ENCODE data around the gene STX10. TPM values are rescaled to one million over a fixed set of nuclear protein-coding genes. Genes with fewer than 3 reads are reported as not detected.

STX10 gene
- total and polyA plus RNA-seq, 8 donors: 63.6 to 94.8 (median 72.5) TPM

DNA sequence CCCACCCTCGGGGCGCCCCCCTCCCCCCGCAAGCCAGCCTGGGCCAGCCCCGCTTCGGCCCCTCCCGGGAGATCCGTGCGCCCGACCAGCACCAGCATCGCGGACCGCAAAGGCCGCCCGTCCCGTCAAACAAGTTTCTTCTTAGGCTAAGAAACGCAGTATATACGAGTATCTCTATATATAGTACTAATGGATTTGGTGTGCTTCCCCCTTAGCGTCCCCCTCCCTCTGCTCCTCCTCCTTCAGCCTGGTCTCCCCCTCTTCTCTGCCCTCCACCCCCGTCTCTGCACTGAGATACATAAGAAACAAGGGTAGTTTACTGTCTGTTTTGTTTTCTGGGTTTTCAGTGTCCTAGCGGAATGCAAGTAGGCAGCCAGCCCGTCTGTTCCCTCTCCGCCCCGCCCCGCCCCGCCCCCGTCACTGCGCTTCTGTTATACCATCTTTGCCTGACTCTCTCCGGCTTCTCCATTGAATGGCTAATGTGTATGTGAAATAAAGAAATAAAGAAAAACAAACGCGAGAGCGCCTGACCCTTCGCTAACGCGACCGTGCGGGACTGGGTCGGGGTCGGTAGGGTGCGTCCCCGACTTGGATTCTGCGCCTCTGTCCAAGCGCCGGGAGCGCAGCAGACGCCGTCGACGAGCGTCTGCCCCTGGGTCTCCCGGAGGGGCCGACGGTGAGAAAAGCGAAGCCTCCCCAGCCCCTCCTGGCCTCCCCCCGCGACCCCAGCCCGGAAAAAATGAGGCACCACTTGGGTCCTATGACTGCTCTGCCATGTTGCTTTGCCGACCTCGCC is 51.7 kb downstream of the STX10 start:
- H3K9me3 ChIP-seq: no peaks in the 10 kb centered on the region
- peaks cover 0 to 23% of the 10 kb centered on the region in 2 donors for H3K36me3 ChIP-seq
- intact Hi-C loops (cut with DNase I): loop anchor here in 1 of 2 donors (10.0 kb wide), 1 partner anchor 114 kb away; no protein-coding TSS in a partner anchor
- TF ChIP-seq, protein P1, sequence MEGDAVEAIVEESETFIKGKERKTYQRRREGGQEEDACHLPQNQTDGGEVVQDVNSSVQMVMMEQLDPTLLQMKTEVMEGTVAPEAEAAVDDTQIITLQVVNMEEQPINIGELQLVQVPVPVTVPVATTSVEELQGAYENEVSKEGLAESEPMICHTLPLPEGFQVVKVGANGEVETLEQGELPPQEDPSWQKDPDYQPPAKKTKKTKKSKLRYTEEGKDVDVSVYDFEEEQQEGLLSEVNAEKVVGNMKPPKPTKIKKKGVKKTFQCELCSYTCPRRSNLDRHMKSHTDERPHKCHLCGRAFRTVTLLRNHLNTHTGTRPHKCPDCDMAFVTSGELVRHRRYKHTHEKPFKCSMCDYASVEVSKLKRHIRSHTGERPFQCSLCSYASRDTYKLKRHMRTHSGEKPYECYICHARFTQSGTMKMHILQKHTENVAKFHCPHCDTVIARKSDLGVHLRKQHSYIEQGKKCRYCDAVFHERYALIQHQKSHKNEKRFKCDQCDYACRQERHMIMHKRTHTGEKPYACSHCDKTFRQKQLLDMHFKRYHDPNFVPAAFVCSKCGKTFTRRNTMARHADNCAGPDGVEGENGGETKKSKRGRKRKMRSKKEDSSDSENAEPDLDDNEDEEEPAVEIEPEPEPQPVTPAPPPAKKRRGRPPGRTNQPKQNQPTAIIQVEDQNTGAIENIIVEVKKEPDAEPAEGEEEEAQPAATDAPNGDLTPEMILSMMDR (IDR thresholded peaks at IDR 0.05): no peak
- H3K27me3 ChIP-seq: peaks cover 0 to 12% of the 10 kb centered on the region in 2 donors
- H3K4me3 ChIP-seq: peak overlapping the region; percentile 21 to 50
- peak; percentile 8 for ATAC-seq
- peak overlapping the region; percentile 90 to 98 for H3K27ac ChIP-seq
- peaks cover 15 to 83% of the 10 kb centered on the region in 2 donors for H3K4me1 ChIP-seq
- DNase-seq: peak in 1 of 4 donors; percentile 70

DNA sequence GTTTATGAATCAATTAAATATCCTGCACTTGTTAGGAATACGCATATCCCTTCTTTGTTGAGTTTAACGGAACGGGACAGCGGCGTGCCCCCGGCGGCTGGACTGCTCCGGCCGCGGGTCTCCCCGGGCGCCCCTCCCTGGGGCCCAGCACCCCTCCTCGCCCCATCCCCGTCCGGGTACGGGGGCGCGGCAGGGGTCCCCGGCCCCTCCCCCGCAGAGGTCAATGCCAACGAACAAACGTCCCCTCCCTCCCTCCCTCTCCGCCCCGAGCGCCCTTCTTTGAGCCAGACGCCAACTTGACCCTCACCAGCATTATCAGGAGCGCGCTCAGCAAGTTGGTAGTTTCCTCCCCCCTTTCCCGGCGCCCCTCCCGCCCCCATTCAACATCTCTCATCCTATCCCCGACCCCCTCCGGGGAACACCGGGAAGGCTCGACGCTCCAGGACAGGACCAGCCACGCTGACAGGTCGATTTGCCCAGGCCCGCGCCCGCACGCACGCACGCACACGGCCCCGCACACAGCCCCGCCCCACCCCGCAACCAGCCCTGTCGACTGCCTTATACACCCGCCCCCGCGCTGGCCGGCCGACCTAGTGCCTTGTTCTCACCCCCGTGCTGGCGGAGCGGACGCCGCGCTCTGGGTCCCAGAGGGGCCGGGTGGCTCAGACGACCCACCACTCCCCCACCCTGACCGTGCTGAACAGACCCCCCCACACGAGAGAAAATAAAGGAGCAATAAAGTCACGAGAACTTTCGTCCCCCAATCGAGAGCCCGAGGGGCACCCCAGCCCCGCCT is 52.5 kb downstream of the STX10 start:
- ATAC-seq: peak; percentile 3
- H3K4me3 ChIP-seq: peak overlapping the region; percentile 2 to 50
- H3K4me1 ChIP-seq: peaks cover 19 to 82% of the 10 kb centered on the region in 2 donors
- H3K36me3 ChIP-seq: peaks cover 0 to 23% of the 10 kb centered on the region in 2 donors
- TF ChIP-seq, protein P1 (IDR thresholded peaks at IDR 0.05): no peak
- DNase-seq: peak in 1 of 4 donors; percentile 91
- peak overlapping the region; percentile 90 to 98 for H3K27ac ChIP-seq
- H3K27me3 ChIP-seq: peaks cover 0 to 12% of the 10 kb centered on the region in 2 donors
- intact Hi-C loops (cut with DNase I): loop anchor here in 1 of 2 donors (10.0 kb wide), 1 partner anchor 113 kb away; no protein-coding TSS in a partner anchor
- no peaks in the 10 kb centered on the region for H3K9me3 ChIP-seq

DNA sequence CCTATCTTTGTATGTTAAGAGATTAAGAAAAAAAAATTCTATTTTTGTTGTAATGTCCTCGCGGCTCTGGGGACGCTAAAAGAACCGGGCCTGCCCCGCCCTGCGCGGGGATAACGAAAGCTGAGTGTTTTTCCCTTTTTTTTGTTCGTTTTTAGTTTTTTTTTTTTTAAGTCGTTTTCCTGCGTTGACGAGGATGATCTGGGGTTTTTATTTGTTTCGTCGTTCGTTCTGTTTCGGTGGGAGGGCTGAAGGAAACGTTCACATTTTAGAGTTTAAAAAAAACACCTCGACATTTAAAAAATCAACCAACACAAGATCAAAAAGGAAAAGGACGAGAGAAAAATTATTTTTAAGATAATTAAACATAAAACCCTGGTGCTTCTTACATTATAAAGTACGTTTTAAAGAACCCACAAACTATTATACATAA is 53.1 kb downstream of the STX10 start:
- H3K27me3 ChIP-seq: peaks cover 0 to 12% of the 10 kb centered on the region in 2 donors
- no peak for DNase-seq
- no peak for ATAC-seq
- H3K9me3 ChIP-seq: no peaks in the 10 kb centered on the region
- H3K27ac ChIP-seq: peak overlapping the region; percentile 90 to 98
- TF ChIP-seq, protein P1 (IDR thresholded peaks at IDR 0.05): no peak
- intact Hi-C loops (cut with DNase I): loop anchor here in 1 of 2 donors (10.0 kb wide), 1 partner anchor 112 kb away; no protein-coding TSS in a partner anchor
- peaks cover 0 to 23% of the 10 kb centered on the region in 2 donors for H3K36me3 ChIP-seq
- peak overlapping the region in 1 of 2 donors; percentile 50 for H3K4me3 ChIP-seq
- peaks cover 21 to 81% of the 10 kb centered on the region in 2 donors for H3K4me1 ChIP-seq

DNA sequence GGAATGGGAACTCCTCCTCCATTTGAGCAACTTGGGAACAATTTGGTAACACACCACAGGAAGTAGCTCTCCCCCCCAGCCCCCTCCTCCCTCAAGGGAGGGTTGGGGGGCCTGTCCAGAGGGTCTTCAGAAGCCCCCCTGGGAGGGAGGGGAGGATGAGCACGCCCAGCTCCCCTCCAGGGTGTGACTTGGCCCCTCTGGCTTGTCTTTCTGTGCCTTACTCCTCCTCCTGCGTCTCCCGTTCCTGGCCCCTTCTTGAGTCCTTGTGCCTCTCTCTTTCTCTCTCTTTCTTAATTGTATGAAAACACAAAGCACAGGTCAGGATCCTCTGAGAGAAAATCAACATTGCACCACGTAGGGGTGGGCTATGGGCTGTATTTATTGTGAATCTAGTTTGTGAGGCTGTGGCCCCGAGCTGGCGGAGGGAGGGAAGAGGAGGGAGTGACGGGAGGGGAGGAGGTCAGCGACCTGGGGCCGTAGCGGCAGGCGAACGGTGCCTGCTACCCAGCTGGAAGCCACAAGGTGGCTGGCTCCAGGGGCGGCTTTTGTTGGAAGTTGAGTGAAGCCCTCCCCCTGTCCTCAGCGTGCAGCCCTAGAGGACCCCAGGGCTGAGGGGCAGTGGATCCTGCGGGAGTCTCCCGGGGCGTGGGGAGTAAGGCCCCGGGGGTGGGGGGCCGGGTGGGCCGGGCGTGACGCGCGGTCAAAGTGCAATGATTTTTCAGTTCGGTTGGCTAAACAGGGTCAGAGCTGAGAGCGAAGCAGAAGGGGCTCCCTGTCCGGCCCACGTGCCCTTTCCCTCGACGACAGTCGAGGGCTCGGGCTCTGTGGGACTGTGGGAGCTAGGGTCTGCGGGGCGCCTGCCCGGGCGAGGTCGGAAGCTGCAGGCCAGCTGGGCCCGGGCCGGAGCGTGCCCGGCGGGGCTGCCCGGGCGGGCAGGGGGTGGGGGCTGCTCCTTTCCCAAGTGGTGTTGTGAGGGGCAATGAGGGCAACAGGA is 53.9 kb downstream of the STX10 start:
- intact Hi-C loops (cut with DNase I): loop anchor here in 1 of 2 donors (10.0 kb wide), 1 partner anchor 111 kb away; no protein-coding TSS in a partner anchor
- H3K36me3 ChIP-seq: peaks cover 0 to 23% of the 10 kb centered on the region in 2 donors
- H3K9me3 ChIP-seq: no peaks in the 10 kb centered on the region
- H3K4me3 ChIP-seq: peak overlapping the region in 1 of 2 donors; percentile 50
- TF ChIP-seq, protein P1 (IDR thresholded peaks at IDR 0.05): peak in 1 of 2 donors; percentile 19
- H3K27ac ChIP-seq: peak overlapping the region; percentile 44 to 98
- H3K27me3 ChIP-seq: peaks cover 0 to 12% of the 10 kb centered on the region in 2 donors
- ATAC-seq (no peak), DNase-seq (peak in 1 of 4 donors; percentile 88)
- H3K4me1 ChIP-seq: peaks cover 29 to 75% of the 10 kb centered on the region in 2 donors

Measured in left lung (tissue), 10 donors.